Activated CD4-positive, CD25-positive, alpha-beta regulatory T cell treated with anti-CD3 and anti-CD28 coated beads, Interleukin-2, amount 50 U/mL, for 24 hours (primary cell): ENCODE data around the gene AGL.
"Not testable (repeated sequence)": the region's sequence is repeated elsewhere in the genome, so short reads cannot be mapped to it uniquely, and the experiment has no call there.

Experiments
- ATAC-seq, 2 donors: fragments of 150-1000 bp; cut with Tn5 transposase; one replicate each; pipeline ENCODE4 v1.10.0; 2021; ENCODE audit warnings: mild to moderate bottlenecking in 1 of 2, moderate library complexity in 1 of 2

AGL gene

DNA sequence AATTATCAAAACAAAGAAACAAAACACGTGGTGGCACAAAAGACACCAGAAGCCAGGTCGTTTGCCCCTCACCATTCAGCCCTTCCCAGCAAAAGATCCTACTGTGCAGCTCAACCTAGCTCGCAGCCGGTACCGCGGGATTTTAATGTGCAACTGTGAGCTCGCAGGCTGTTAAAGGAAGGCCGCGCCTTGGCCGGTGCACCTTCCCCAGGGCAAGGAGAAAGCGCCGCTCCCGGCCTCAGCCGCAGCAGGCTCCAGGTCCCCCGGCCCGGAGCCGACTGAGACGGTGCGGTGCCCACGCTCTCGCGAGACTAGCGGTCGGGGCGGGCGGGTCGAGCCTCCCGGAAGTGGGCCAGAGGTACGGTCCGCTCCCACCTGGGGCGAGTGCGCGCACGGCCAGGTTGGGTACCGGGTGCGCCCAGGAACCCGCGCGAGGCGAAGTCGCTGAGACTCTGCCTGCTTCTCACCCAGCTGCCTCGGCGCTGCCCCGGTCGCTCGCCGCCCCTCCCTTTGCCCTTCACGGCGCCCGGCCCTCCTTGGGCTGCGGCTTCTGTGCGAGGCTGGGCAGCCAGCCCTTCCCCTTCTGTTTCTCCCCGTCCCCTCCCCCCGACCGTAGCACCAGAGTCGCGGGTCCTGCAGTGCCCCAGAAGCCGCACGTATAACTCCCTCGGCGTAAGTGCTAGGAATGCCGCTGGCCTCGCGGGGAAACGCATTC lies at the start of gene AGL:
AGL (plus strand) TSS at position 618 of the 715 bp plus-strand sequence. CDS start 682 bp downstream, outside the sequence.
- peak; percentile 98 to 99 for ATAC-seq

GRCh38 chr1:99801584-99801983 lies 48.6 kb upstream of the AGL start:
- ATAC-seq: no peak

DNA sequence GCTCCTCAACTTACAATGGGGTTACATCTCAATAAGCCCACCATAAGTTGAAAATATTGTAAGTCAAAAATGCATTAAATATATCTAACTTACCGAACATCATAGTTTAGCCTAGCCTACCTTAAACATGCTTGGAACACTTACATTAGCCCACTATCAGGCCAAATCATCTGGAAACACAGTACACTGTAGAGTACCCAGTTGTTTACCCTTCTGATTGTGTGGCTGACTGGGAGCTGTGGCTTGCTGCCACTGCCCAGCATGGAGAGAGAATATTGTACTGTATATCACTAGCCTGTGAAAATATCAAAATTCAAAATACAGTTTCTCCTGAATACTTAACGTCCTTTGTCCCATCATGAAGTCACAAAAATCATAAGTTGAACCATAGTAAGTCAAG lies 43.3 kb upstream of the AGL start:
- no peak for ATAC-seq

DNA sequence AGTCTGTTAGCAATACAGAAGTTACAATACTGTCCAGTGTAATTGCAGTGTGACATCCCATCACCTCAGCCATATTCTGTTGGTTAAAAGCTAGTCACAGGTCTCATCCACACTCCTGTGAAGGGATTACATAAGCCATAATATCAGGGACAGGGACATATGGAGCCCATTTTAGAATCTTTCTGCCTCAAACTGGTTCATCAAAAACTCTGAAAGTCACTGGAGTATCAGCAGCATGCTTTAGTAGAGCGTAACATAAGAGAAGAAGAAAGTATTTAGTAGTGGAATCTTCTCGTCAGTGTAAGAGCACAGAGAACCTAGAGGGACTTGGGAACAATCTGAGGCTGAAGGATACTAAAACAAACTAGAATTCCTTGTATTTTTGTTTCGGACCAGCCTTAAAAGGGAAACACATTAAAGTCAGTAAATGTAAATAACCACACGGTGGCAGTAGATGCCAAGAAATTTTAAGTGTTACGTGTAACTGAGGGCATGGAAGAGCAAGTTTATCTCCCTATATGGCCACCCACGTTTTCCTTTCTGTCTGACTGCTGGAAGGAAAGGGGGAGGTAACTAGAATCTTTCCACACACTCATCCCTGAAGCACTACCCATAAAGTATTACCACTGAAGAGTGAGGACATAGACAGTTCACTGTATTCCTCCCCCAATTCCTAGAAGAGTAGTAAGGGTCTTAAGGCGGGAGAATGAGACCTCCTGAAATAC lies 41.6 kb upstream of the AGL start:
- ATAC-seq: peak; percentile 76 to 78

- no peak for ATAC-seq
These were observed 39.1 kb upstream of the AGL start for GRCh38 chr1:99811075-99811474.

GRCh38 chr1:99811747-99812146 lies 38.4 kb upstream of the AGL start:
- no peak for ATAC-seq

- no peak for ATAC-seq
These were observed 35.7 kb upstream of the AGL start for GRCh38 chr1:99814373-99814900.

- ATAC-seq: no peak
These were observed 33.5 kb upstream of the AGL start for GRCh38 chr1:99816656-99817055.

GRCh38 chr1:99818063-99818699 lies 32.0 kb upstream of the AGL start:
- ATAC-seq: no peak

- peak; percentile 89 to 95 for ATAC-seq
These were observed 29.6 kb upstream of the AGL start for GRCh38 chr1:99820546-99820945.

DNA sequence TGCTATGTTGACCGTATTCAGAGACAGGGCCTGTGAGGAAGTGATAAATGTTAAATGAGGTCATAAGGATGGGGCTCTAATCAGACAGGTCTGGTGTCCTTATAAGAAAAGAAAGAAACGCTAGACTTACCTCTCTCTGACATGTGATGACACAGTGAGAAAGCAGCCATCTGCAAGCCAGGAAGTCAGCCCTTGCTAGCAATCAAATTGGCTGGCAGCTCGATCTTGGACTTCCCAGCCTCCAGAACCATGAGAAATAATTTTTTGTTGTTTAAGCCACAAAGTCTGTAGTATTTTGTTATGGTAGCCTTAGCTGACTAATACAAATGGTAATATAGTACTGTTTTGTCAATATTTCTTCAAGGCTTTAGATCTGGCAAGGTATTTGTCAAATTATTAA lies 25.1 kb upstream of the AGL start:
- no peak for ATAC-seq

DNA sequence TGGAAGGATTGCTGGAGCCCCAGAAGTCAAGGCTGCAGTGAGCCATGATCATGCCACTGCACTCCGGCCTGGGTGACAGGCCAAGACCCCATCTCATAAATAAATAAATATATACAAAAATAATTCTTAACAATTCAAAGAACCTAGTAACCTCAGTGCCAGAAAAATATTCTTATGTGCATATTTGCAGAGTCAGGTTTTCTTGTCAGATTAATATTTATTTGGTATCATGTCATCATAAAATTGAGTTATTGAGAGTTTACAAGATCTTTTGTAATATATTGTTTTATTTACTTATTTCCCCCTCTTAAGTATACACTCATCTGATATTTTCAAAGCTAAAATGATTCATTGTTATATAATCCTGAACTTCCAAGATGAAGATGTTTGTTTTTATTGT lies 24.5 kb upstream of the AGL start:
- no peak for ATAC-seq

GRCh38 chr1:99827970-99828369 lies 22.2 kb upstream of the AGL start:
- no peak for ATAC-seq

GRCh38 chr1:99829269-99829668 lies 20.9 kb upstream of the AGL start:
- ATAC-seq: no peak

DNA sequence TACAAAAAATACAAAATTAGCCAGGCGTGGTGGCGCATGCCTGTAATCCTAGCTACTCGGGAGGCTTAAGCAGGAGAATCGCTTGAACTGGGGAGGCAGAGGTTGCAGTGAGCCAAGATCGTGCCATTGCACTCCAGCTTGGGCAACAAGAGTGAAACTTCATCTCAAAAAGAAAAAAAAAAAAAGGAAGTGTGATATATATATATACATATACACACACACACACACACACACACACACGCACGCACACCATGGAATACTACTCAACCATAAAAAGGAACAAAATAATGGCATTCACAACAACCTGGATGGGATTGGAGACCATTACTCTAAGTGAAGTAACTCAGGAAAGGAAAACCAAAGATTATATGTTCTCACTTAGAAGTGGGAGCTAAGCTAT lies 16.2 kb upstream of the AGL start:
- ATAC-seq: not testable (repeated sequence)

- ATAC-seq: not testable (repeated sequence)
These were observed 13.7 kb upstream of the AGL start for GRCh38 chr1:99836171-99837103.

DNA sequence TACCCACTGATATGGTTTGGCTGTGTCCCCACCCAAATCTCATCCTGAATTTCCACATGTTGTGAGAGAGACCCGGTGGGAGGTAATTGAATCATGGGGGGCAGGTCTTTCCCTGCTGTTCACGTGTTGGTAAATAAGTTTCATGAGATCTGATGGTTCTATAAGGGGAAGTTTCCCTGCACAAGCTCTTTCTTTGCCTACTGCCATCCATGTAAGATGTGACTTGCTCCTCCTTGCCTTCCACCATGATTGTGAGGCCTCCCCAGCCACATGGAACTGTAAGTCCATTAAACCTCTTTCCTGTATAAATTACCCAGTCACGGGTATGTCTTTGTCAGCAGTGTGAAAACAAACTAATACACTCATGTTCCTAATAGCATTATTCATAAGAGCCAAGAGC lies 9.8 kb upstream of the AGL start:
- not testable (repeated sequence) for ATAC-seq

GRCh38 chr1:99843760-99844159 lies 6.4 kb upstream of the AGL start:
- ATAC-seq: no peak

- ATAC-seq: not testable (repeated sequence)
These were observed 5.0 kb upstream of the AGL start for GRCh38 chr1:99845201-99845600.

DNA sequence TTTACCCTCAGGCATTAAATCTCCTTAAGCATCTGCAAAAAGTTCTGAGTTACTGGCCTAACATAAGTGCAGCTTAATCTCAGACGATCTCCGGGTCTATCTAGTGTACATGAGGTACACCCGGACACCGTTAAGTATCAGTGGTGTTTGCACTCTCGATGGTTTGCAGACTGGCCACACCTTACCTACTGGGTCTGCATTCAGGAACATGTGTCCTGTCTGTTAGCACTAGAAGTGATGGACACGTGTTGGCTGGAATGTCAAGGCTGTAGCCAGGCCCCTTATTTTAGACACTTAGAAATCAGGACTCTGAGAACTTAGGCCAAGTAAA lies 783 bp upstream of the AGL start:
- no peak for ATAC-seq

- ATAC-seq: peak in 1 of 2 donors; percentile 2
These were observed 514 bp downstream of the AGL start for GRCh38 chr1:99850459-99851291.
